ENCODE results near the gene PDXK.
"Not testable (repeated sequence)": the region's sequence is repeated elsewhere in the genome, so short reads cannot be mapped to it uniquely, and the experiment has no call there.

The PDXK gene

DNA sequence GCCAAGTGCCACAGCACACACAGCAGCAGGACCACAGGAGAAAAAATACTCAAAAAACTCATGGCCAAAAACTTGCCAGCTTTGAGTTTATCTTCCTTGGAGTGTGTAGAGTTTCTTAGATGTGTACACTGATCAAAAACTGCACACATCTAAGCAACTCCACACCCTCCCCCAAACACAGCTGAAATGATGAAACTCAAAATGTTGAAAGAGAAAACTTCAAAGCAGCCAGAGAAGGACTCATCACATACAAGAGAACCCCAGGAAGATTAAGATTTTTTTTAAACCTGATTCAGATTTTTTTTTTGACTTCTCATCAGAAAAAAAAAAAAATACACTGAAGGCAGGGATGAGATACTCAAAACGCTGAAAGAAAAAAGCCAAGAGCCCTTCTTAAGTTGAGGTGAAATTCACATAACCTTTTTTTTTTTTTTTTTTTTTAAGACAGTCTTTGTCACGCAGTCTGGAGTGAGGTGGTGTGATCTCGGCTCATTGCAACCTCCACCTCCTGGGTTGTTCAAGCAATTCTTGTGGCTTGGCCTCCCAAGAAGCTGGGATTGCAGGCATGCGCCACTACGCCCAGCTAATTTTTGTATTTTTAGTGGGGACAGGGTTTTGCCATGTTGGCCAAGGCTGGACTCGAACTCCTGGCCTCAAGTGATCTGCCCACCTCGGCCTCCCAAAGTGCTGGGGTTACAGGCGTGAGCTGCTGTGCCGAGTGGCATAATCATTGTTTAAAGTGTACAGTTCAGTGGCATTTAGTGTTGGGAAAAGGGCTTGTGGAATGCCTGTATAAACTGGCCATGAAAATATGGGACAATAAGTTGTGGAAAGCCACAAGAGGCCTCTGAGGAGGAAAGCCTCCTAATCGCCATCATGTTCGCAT lies 20.9 kb upstream of the PDXK start:
- no peak for DNase-seq

DNA sequence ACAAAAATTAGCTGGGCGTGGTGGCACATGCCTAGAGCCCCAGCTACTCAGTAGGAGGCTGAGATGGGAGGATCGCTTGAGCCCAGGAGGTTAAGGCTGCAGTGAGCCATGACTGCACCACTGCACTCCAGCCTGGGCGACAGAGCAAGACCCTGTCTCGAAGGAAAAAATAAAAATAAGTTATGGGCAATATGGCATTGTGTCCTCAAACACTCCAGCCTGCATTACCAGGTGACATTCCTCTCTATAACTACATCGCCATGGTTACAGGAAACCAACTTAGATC lies 19.5 kb upstream of the PDXK start:
- not testable (repeated sequence) for DNase-seq

DNA sequence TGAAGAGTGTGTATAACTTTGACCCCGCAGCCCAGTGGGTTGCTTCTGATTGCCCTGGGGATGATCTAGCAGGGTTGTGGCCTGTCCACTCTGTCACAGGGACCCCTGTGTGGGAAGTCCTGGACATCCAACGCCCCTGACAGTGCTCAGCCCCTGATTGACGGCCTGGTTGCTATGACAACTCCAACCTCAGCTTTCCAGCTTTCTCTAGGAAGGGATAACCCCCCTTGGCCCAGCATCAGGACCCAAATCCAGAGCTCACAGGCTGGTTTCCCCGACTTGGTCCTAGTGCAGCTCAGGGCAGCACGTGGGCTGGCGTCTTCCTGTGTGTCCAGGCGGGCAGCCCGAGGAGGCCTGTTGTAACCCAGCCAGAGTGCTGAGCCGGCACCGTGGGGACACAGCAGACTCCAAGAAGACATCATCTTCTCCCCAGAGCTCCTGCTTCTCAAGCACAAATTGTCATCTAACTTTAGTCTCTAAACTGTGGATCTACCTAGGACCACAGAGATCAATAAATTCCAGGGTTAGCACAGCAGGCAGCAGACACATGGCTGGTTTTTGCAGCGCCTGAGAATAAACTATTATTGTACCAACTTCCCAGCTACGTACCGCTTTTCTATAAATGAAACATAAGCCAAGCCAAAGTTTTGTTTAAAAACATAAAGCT lies 18.9 kb upstream of the PDXK start:
- DNase-seq, result no peak

DNA sequence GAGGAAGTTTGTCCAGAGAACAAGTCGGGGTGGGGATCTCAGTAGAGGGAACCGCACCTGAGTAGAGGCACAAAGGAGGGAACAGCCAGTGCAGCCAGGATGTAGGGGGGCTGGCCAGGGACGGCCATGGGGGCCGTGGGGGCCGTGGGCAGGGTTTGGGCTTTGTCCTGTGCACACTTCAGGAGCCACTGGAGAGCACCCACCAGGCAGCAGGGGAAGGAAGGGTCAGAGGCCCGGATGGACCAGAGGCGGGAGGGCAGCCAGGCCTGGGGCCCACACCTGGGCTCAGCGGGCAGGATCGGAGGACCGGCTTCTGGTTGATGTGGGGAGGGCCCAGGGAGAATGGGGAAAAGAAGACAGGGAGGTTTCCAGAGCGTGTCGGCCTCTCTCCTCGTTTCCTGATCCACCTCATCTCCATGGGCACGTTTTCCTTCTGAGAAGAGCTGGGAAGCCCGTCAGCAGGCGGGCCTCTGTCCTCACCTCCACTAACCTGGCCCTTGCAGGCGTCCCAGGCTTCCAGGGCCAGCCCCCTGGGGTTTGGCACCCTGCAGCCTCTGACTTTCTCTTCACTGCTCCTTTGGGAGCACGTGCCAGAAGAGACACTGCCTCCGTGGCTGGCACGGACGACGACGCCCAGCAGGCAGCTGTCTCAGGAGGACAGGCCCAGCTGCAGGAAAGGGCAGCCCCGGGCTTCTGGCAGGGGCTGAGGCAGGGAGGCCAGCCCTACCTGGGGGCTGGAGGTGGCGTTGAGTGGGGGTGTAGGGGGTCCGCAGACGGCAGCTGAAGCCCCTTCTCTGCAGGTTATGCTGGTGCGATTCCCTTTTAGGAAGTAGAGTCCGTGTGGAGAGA lies 16.8 kb upstream of the PDXK start:
- no peak for DNase-seq

DNA sequence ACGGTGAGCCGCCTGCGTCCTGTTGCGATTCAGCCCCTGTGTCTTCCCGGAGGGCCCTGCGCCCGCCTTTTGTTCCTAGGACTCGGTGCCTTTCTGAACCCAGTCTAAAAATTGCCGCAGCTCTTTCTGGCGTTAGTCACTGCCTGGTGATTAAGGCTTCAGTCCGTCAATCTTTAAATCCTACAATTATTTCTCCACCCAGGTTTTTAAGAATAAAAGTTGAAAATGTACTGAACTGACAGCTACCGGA lies 16.2 kb upstream of the PDXK start:
- DNase-seq, result no peak

DNA sequence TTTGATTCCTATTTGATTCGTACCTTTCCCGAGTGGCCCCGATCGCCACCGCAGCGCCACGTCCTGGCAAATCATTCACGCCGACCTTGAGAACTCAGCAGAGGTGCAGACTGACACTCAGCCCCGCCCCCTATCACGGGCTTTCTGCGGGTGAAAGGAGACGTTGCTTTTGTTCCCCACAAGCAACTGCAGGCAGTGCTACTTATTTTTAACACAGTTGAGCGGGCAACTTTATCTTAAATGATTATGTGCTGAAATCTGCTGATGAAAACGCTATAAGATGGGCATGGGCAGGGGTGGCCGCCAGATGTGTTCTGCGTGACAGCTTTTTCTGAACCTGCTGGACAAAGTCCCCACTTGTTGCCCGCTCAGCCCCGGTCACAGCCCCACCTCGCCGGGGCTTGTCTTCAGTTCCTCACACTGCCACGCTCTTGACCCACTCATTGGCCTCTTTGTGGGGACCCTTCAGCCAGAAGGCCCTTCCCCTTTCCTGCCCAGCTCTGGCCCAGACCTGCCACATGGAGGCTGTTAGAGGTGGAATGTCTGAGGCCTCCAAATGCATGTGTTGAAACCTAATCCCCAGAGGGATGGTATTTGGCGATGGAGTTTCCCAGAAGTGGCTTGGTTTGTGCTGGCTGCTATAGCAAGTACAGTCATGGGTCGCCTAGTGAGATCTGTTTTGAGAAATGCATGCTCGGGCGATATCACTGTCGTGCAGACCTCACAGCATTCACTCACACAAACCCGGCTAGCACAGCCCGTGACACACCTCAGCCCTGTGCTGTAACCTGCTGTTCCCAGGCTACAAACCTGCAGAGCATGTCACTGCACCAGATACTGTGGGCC lies 15.7 kb upstream of the PDXK start:
- DNase-seq, result no peak

DNA sequence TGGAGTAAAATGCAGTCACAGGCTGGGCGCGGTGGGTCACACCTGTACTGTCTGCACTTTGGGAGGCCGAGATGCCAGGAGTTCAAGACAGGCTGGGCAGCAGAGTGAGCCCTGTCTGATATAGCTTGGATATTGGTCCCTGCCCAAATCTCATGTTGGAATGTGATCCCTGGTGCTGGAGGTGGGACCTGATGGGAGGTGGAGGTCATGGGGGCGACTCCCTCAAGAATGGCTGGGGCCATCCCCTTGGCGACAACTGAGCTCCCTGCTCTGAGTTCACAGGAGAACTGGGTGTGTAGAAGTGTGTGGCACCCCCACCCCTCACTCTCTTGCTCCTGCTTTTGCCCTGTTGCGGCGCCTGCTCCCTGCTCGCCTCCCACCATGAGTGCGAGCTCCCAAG lies 11.5 kb upstream of the PDXK start:
- no peak for DNase-seq

DNA sequence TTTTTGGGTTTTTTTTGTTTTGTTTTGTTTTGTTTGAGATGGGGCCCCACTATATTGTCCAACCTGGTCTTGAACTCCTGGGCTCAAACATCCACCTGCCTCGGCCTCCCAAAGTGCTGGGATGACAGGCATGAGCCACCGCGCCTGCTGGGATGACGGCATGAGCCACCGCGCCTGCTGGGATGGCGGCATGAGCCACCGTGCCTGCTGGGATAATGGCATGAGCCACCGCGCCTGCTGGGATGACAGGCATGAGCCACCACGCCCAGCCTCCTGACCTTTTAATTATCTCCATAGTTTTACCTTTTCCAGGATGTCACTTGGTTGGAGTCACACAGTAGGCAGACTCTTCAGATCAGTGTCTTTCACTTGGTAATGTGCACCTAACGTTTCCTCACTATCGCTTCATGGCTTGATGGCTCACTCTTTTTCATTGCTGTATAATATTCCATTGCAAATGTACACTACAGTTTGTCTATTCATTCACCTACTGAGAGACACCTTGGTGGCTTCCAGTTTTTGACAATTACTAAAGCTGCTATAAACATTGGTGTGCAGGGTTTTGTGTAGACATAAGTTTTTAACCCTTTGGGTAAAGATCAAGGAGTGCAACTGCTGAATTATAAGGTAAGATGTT lies 10.1 kb upstream of the PDXK start:
- no peak for DNase-seq

DNA sequence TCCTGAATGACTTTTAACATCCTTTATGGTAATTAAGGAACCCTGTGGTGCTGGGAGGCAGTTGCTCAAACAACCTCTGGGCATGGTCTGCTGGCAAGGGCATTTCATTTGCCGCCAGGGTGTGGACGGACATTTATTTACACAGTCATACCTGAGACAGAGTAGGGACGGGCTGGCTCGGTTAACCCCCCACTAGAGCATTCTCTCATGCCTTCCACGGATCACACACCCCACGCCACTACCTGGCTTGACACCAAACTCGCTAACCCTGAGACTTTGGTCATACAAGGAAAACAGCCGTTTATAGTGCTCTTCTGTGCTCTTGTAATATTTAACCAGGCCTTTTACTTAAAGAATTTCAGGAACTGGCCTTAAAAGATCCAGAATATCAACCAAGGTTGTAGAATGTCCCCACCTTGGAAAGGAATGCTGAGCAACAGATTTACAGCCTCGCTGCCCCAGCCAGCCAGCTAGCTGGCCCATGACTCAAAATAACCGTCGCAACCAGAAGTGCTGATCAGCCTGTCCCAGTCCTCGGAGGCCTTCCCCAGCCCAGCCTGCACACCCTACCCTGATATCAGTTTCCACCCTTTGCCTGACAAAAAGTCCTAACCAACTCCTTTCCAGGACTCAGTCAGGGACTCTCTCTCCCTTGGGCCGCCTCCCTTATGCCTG lies 6.5 kb upstream of the PDXK start:
- DNase-seq, result peak; percentile 32

DNA sequence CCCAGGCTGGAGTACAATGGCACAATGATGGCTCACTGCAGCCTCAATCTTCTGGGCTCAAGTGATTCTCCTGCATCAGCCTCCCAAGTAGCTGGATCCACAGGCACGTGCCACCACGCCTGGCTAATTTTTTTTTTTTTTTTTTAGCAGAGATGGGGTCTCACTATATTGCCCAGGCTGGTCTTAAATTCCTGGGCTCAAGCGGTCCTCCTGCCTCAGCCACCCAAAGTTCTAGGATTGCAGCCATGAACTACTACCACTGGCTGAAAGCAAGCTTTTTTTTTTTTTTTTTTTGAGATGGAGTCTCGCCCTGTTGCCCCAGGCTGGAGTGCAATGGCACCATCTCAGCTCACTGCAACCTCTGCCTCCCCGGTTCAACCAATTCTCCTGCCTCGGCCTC lies 5.8 kb upstream of the PDXK start:
- not testable (repeated sequence) for DNase-seq

DNA sequence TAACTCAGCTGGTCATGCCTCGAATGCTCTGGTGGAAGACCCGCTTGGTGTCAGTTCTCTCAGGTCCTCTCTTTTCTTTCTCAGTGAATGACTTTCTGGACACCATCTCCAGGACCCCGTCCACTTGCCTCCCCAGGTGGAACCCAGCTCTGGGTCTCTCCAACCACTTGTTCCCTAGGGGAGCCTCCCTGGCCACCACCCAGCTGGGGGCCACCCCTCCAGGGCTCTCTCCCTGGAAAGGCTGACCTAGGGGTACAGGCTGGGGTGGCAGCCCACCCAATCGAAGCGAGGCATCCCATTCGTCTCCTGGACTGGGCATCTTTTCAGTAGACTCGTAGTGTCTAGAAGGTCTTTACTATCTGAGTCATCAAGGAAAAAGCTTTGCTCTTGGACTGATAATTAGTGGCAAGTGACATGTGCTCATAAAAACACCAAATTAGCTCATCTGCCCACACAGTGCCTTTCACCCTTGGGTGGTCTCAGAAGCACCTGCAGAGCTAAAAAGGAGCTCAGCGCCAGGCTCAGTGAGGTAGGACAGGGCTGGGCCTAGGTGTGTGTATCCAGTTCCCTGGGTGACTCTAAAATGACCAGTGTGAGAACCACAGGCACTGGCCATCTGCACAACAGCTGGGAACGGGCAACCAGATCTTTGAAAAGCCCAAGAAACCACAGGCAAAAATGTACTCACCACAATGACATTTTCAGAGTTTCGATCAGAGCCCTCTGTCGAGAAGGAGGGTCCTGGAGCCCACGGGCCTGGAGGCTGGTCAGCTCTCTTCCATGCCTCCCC lies 2.4 kb upstream of the PDXK start:
- no peak for DNase-seq

DNA sequence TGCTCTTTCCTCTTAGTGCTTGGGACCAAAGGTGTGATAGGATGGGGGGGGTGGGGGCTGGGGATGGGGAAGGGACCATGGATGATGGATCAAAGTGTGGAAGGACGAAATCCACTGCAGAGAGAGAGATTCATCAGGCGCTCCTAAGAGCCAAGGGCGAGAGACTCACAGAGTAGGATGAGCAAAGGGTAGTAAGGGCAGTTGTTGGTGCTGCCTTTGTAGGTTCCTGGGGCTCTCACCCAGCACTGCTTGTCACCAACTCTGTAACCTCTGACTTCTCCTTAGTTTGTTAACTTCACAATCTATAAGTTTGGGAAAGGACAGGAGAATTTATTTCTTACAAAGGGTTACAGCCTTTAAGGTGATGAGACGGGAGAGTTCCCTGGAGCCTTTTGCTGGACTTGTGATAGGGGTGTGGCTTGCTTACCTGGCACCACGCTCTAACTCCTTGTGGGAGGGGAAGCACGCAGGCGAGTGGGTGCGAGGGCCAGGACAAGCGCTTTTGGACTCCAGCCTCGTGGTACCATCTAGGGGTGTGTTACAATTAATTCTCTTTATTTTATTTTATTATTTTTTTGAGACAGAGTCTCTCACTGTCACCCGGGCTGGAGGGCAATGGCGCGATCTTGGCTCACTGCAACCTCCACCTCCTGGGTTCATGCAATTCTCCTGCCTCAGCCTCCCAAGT lies 1.6 kb upstream of the PDXK start:
- DNase-seq, result no peak

DNA sequence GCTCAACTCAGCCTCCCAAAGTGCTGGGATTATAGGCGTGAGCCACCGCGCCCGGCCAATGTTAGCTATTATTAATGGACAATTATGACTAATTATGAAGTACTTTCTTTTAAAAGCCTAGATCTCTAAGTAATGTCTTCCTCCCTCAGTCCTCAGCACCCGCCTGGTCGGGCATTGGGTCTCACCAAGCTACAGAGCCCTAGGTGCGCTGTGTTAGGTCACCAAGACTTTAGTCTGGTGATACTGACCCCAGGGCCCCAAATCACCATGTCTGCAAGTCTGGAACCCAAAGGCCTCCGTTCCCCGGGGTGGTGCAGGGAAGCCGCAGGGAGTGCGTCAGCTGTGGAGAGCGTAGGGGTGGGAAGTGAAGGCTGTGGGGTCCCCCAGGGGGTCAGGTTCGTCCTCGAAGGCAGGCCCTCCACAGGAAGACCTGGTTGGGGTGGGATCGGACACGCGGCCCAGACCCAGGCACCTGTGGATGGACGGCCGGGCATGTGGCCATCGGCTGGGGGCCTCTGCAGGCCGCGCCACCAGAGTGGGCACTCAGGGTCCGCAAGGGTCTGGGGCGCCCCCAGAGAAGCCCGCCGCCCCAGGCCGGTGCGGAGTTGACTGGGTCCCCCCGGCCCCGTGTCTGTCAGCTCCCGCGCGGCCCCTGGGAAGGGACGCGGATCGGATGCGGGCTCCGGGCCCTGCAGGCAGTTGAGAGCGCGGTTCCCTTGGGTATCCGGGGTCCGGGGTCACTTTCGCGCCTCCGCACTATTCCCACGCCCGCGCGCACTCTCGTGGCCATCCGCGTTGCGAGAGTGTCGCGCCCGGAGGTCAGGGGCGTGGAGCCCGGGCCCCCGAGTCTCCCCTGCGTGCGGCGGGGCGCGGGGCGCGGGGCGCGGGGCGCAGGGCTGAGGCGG lies 710 bp upstream of the PDXK start:
- DNase-seq, result no peak

DNA sequence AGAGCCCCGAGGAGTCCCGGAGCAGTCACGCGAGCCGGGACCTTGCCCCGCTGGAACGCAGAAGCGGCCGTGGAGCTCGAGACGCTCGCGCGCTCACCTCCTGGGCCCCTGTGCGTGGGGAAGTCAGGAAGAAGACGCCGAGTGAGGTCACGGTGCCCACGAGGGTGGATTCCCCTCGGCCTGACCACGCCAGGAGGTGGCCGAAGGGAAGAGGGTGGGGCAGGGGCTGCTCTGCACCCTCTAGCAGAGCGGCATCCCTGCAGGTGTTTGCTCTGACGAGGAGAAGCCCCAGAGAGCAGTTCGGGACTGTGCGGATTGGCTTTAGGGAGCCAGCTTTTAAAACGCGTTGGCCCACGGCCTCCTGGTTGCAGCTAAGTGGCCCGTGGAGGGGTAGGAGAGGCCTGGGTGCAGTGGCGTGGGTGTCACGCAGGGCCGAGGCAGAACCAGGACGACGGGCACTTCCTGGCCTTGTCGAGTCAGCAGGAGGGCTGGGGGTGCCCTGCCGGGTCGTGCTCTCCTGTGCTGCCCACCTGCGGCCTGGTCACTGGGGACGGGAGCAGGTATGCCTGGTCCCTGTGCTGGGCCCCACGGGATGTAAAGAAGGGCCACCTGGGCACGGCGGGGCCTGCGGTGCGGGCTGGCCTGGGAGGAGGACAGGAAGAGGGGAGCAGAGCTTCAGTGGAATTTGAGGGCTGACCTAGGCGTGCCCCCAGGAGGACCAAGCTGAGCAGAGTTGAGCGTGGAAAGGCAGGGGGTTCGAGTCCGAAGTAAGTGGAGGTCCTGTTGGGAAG lies 1.0 kb downstream of the PDXK start:
- DNase-seq, result no peak

DNA sequence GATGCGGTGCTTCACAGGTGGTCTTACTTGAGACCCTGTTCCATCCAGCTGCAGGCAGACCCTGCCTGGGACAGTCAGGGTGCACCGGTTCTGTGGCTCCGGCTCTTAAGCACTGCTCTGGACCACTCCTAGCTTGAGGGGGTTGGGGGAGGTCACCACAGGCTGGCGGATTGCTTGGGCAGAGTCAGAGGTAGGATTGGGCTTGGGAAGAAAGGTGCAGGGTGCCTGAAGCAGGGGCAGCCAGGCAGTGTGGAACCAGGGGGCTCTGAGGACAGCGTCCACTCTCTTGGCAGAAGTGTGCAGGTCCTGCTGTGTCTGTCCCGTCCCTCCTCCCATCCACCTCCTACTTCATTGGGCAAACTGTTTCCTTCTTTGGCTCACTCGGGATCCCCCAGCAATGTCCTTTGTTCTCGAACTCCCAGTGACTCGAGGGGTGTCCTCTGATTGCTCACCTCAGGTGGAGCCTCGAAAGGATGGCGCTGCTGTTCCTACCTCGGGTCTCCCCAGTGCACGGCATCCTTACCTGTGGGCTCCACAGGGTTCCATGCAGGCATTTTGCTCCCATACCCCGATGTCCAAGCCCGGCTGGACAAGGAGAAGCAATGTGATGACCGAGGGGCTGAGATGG lies 1.7 kb downstream of the PDXK start:
- no peak for DNase-seq

DNA sequence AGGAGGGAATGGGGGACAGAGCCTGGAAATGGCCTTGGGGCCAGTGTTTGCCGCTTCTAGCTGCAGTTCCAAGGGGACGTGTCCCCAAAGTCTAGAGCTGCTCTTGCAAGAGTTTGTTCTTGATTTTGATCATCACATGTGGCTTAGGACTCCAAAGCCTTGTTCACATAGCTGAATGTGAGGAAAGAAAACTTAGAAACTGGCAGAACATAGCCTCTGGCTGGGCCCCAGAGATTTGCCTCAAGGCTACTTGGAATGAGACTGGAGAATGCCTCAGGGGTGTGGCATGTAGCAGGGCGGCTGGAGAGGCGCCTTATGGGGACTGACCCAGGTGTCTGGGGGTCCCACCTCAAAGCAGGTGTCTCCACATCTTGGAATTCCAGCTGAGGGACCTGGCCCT lies 2.3 kb downstream of the PDXK start:
- no peak for DNase-seq

DNA sequence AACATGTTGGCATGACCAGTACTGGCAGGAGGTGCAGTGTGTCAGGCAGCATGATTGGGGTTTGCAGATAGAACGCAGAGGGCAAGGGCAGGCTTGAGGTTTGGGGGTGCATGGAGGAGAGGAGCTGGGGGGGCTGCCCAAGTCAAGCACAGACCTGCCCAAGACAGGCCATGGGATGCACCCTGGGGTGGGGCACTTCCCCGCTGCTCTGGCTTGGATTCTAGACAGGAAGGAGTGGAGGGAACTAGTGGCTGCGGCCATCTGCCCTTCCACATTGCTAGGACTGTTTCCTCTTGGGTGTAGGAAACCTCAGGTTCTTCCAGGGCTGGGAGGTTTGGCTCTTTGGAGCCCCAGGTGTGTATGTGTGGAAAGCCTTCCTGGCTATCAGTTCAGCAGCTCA lies 3.0 kb downstream of the PDXK start:
- no peak for DNase-seq

DNA sequence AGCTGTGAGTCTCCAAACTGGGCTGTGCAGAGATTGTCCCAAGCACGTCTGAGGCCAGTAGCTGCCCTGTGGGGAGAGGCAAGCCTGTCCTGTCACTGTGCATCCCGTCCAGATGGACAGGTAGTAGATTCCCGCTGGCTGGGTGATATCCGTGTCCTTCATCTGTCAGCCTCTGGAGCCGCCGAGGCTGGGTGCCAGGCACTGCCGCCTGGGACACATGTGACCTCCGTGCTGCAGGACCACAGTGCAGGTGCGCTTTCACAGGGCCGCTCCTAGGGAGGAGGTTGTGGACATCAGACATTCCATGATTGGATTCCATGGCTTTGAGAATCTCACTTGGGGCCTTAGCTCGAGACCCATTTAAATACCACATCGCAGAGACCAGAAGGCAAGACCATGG lies 4.7 kb downstream of the PDXK start:
- DNase-seq, result no peak

All from NCI-H2029 treated with DMSO at 0.1 percent for 48 hours (cell line).